ENCODE measurements around the gene CSRP3. TPM values are rescaled to one million over a fixed set of nuclear protein-coding genes. Genes with fewer than 3 reads are reported as not detected.

Gene CSRP3
- 337 and 592 TPM in 2 replicates for total RNA-seq
- polyA plus RNA-seq, result 606 and 869 TPM in 2 replicates

DNA sequence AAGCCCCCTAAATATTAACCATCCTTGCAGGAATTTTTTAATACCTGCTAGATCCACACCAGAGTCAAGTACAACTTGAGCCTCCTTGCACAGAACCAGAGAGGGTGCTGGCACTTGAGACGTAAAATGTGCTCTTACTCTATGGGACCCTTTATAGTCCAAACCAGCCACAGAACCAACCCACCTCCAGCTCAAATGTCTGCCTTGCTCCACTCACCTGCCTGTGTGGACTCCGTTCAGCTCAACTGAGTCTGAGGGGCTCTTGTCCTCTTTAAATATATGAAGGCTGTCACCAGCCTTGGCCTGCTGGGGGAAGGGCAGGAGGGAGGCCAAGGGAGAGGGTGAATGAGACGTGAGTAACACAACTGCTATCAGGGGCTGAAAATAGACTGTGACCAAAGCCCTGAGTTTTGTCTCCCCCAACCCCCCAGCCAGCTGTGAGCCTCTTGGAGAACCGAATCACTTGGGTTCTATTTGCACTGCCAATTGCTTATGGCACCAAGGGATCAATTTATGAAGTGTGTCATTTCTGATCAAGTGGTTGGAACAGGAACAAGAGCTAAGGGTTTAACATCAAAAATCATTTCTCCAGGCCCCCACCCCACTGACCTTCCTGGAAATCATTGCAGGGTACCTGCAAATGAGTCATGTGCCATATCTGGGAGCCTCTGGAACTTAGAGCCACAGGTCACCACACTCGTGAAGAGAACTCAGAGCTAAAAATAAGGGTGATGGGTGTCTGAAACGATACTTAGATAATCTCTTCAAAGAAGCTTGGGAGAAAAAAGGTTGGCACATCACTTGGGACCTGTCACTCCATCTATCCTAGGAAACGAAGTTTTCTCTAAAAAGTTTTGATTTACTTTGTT is at the start of gene CSRP3:
Gene CSRP3, minus strand, starts transcription at position 247 of the 869 bp plus-strand sequence. CDS start 9,535 bp downstream, outside the sequence.
- H3K4me1 ChIP-seq (ENCODE audit: low read depth), result peaks cover 39% of the 10 kb centered on the region
- H3K4me3 ChIP-seq, result peak within 1 kb of the TSS; percentile 47
- peak in 1 of 2 donors; percentile 86 for DNase-seq (ENCODE audit: low read depth in 1 of 2, low spot score in 1 of 2)
- no peaks in the 10 kb centered on the region for H3K36me3 ChIP-seq
- no peaks in the 10 kb centered on the region for H3K27me3 ChIP-seq
- TF ChIP-seq, protein P1, sequence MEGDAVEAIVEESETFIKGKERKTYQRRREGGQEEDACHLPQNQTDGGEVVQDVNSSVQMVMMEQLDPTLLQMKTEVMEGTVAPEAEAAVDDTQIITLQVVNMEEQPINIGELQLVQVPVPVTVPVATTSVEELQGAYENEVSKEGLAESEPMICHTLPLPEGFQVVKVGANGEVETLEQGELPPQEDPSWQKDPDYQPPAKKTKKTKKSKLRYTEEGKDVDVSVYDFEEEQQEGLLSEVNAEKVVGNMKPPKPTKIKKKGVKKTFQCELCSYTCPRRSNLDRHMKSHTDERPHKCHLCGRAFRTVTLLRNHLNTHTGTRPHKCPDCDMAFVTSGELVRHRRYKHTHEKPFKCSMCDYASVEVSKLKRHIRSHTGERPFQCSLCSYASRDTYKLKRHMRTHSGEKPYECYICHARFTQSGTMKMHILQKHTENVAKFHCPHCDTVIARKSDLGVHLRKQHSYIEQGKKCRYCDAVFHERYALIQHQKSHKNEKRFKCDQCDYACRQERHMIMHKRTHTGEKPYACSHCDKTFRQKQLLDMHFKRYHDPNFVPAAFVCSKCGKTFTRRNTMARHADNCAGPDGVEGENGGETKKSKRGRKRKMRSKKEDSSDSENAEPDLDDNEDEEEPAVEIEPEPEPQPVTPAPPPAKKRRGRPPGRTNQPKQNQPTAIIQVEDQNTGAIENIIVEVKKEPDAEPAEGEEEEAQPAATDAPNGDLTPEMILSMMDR (IDR thresholded peaks at IDR 0.05; ENCODE audit: low read depth, low read length), result no peak
- H3K27ac ChIP-seq, result peak within 1 kb of the TSS; percentile 91
- no peaks in the 10 kb centered on the region for H3K9me3 ChIP-seq (ENCODE audit: low read depth)

DNA sequence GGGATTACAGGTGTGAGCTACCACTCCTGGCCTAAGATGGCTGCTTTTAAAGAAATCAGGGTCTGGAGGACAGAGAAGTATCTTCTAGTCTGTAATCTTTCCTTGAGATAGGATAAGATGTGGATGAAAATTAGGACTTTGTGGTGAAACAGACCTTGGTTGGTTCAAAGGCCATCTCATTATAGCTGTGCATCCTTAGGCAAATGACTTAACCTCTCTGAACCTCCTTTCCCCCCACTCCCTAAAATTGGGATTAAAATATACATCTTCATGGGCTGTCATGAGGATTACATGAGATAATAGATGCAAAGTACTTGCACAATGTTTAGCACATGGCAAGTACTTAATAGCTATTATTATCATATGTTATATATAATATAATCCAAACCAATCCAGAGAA is 49.8 kb upstream of the CSRP3 start:
- no peaks in the 10 kb centered on the region for H3K27me3 ChIP-seq
- no peaks in the 10 kb centered on the region for H3K4me1 ChIP-seq (ENCODE audit: low read depth)
- H3K9me3 ChIP-seq (ENCODE audit: low read depth), result no peaks in the 10 kb centered on the region
- H3K36me3 ChIP-seq, result no peaks in the 10 kb centered on the region
- no peak for DNase-seq (ENCODE audit: low read depth in 1 of 2, low spot score in 1 of 2)
- H3K4me3 ChIP-seq, result no peak overlapping the region
- TF ChIP-seq, protein P1 (IDR thresholded peaks at IDR 0.05; ENCODE audit: low read depth, low read length), result no peak
- no peak overlapping the region for H3K27ac ChIP-seq

DNA sequence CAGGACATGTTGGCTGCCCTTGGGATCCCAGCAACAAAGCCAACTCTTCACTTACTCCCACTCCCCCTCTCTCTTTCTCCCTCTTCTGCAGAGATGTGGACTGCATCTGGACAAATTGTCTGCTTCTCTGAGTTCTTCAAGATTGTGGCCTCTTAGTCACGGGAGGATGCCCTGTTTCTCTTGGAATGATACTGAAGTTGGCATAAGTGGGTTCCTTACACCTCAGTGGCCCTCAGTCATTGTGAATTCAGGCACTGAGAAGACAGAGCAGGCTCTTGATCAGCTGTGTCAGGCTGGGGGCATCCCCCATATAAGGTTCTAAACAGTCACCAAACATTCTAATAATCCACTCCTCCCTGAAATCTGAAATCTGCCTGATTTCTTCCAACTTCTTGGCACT is 45.0 kb upstream of the CSRP3 start:
- H3K4me1 ChIP-seq (ENCODE audit: low read depth), result no peaks in the 10 kb centered on the region
- no peak overlapping the region for H3K4me3 ChIP-seq
- H3K27me3 ChIP-seq, result peaks cover 20% of the 10 kb centered on the region
- TF ChIP-seq, protein P1 (IDR thresholded peaks at IDR 0.05; ENCODE audit: low read depth, low read length), result no peak
- DNase-seq (ENCODE audit: low read depth in 1 of 2, low spot score in 1 of 2), result no peak
- H3K9me3 ChIP-seq (ENCODE audit: low read depth), result no peaks in the 10 kb centered on the region
- H3K36me3 ChIP-seq, result no peaks in the 10 kb centered on the region
- no peak overlapping the region for H3K27ac ChIP-seq

DNA sequence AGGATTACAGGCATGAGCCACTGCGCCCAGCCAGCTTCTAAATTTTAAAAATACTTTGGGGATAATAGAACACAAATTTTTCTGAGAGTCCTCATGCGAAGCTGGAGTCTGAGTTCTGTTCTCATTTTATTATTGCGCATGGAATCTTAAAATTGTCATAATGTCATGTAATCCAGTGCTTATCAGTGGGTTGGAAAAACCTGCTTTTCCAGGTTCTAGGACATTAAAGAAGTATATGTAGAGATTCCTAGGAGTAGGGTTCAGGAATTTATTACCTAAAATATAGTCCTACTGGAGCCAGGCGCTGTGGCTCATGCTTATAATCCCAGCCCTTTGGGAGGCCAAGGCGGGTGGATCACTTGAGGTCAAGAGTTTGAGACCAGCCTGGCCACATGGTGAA is 43.6 kb upstream of the CSRP3 start:
- H3K4me3 ChIP-seq, result no peak overlapping the region
- TF ChIP-seq, protein P1 (IDR thresholded peaks at IDR 0.05; ENCODE audit: low read depth, low read length), result no peak
- no peaks in the 10 kb centered on the region for H3K9me3 ChIP-seq (ENCODE audit: low read depth)
- H3K36me3 ChIP-seq, result no peaks in the 10 kb centered on the region
- peaks cover 22% of the 10 kb centered on the region for H3K27me3 ChIP-seq
- H3K4me1 ChIP-seq (ENCODE audit: low read depth), result no peaks in the 10 kb centered on the region
- DNase-seq (ENCODE audit: low read depth in 1 of 2, low spot score in 1 of 2), result no peak
- no peak overlapping the region for H3K27ac ChIP-seq

DNA sequence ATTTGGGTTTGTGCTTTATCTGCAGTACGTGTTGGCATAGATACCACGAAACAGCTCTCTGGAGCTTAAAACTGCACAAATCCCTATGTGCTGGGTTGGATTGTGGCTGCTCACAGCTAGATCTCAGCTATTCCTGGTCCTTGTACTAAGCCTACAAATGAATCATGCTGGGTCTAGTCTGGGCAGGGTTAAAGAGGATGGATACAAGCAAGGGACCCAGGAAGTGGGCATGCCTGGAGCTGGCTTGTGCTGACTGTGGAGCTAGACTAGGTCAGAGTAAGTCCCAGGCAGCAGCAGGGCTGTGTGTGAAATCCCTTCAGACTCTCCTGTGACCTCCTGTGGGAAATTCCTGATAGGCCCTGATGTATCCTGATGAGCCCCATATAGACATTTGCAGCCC is 42.8 kb upstream of the CSRP3 start:
- Histone ChIP-seq H3K36me3 (no peaks in the 10 kb centered on the region), H3K4me1 (ENCODE audit: low read depth) (peaks cover 1% of the 10 kb centered on the region), H3K4me3 (no peak overlapping the region), H3K27me3 (peaks cover 22% of the 10 kb centered on the region), H3K27ac (no peak overlapping the region), H3K9me3 (ENCODE audit: low read depth) (no peaks in the 10 kb centered on the region)
- DNase-seq (ENCODE audit: low read depth in 1 of 2, low spot score in 1 of 2), result no peak
- TF ChIP-seq, protein P1 (IDR thresholded peaks at IDR 0.05; ENCODE audit: low read depth, low read length), result no peak
